OCI-LY1 (cell line): ENCODE results near the gene NDUFAF8.

ENCODE experiments used
- H2AFZ ChIP-seq: fragments of 200-600 bp; sonication (generic), shearing (Covaris generic); 2 replicates; pipeline ENCODE4 v1.6.0; 2014; ENCODE audit warnings: antibody characterized with exemption, mild to moderate bottlenecking, low read length
- H3F3A ChIP-seq: fragments of 200-600 bp; sonication (generic), shearing (Covaris generic); 2 replicates; pipeline ENCODE4 v1.6.0; 2014; ENCODE audit warnings: mild to moderate bottlenecking, antibody characterized with exemption, low read length, moderate library complexity; ENCODE audit not compliant: insufficient read depth
- H3K27ac ChIP-seq: fragments of 200-600 bp; sonication (generic); 2 replicates; pipeline ENCODE4 v1.5.1; 2014; ENCODE audit warnings: low read length, mixed run types, mild to moderate bottlenecking, low read depth; ENCODE audit not compliant: poor library complexity, severe bottlenecking
- H3K27me3 ChIP-seq: fragments of 200-600 bp; sonication (generic); 2 replicates; pipeline ENCODE4 v1.6.0; 2014; ENCODE audit warnings: antibody characterized with exemption, mild to moderate bottlenecking, low read length, moderate library complexity; ENCODE audit not compliant: insufficient read depth
- H3K36me3 ChIP-seq: fragments of 200-600 bp; sonication (generic); 2 replicates; pipeline ENCODE4 v1.6.1; 2014; ENCODE audit warnings: mild to moderate bottlenecking, antibody characterized with exemption, low read length, moderate library complexity, mixed read lengths; ENCODE audit not compliant: insufficient read depth
- H3K4me1 ChIP-seq: fragments of 200-600 bp; sonication (generic); 2 replicates; pipeline ENCODE4 v1.5.1; 2014; ENCODE audit warnings: mild to moderate bottlenecking, low read length, moderate library complexity; ENCODE audit not compliant: insufficient read depth, severe bottlenecking
- H3K4me2 ChIP-seq: fragments of 200-600 bp; sonication (generic), shearing (Covaris generic); 2 replicates; pipeline ENCODE4 v1.6.1; 2014; ENCODE audit warnings: low read length
- H3K4me3 ChIP-seq: fragments of 200-600 bp; sonication (generic); 2 replicates; pipeline ENCODE4 v1.5.1; 2014; ENCODE audit warnings: low read length, low read depth, mild to moderate bottlenecking, mixed read lengths; ENCODE audit not compliant: poor library complexity, severe bottlenecking
- H3K79me2 ChIP-seq: fragments of 200-600 bp; shearing (Covaris generic); 2 replicates; pipeline ENCODE4 v1.6.1; 2016; ENCODE audit warnings: mixed run types, low read length, mixed read lengths; ENCODE audit not compliant: insufficient read depth
- H3K9ac ChIP-seq: fragments of 200-600 bp; sonication (generic), shearing (Covaris generic); 2 replicates; pipeline ENCODE4 v1.6.1; 2014; ENCODE audit warnings: mild to moderate bottlenecking, low read length, mixed read lengths
- H3K9me2 ChIP-seq: fragments of 200-600 bp; sonication (generic), shearing (Covaris generic); 2 replicates; pipeline ENCODE4 v1.6.1; 2014; ENCODE audit warnings: low read depth, mild to moderate bottlenecking, low read length, mixed read lengths
- H3K9me3 ChIP-seq: fragments of 200-600 bp; shearing (Covaris generic); 2 replicates; pipeline ENCODE4 v1.6.1; 2014; ENCODE audit warnings: low read length, mixed read lengths
- H4K20me1 ChIP-seq: fragments of 200-600 bp; sonication (generic), shearing (Covaris generic); 2 replicates; pipeline ENCODE4 v1.6.0; 2016; ENCODE audit warnings: mild to moderate bottlenecking, low read length; ENCODE audit not compliant: insufficient read depth
- EZH2 ChIP-seq: fragments of 200-600 bp; sonication (generic), shearing (Covaris generic); IDR thresholded peaks from 2 replicates; pipeline ENCODE4 v1.8.0; 2017; ENCODE audit warnings: borderline replicate concordance, mixed run types, mild to moderate bottlenecking, antibody characterized with exemption, low read length, moderate library complexity, mixed read lengths
- TF ChIP-seq, protein P1 (sequence below): fragments of 200-600 bp; sonication (generic), shearing (Covaris generic); IDR thresholded peaks from 2 replicates; pipeline ENCODE4 v1.5.1; 2017; ENCODE audit warnings: mild to moderate bottlenecking, antibody characterized with exemption, low read length, moderate library complexity, mixed read lengths

Gene NDUFAF8

DNA sequence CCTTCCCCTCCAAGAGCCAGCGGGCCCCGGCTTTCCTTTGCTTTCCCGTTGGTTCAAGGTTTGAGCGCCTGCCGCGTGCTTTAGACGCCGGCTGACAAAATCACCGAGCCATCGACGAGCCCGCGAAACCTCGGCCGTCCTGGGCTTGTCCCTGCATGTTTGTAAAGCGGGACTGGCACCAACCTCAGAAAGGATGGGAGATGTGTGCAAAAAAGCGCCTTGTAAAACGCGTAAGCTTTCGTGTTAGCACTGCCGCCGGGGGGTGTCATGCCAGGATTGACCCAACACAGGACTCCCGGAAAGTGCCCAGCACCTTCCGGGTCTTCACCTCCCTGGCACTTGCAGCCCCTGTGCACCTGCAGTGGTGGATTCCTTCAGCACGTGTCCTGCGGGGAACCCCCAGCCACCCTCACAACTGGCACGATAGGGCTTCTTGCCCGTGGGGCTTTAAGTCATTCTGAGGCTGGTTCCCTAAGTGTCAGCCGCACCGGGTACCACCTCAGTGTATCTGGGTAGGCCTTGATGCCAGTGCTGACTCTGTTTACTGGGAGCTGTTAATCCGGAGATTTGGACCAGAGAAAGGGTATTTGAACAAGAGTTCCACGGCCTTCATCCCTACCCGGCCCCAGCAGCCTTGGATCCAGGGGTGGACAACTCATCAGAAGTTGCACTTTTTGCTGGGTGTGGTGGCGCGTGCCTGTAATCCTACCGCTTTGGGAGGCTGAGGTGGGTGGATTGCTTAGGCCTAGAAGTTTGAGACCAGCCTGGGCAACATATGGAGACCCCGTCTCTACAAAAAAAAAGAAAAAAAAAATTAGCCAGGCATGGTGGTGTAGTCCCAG lies 817 bp downstream of the NDUFAF8 start:
- H3K4me1 ChIP-seq = peaks cover 46% of the 10 kb centered on the region
- H3K79me2 ChIP-seq = peaks cover 7% of the 10 kb centered on the region; the same call in 1 of the 2 replicates
- H3F3A ChIP-seq = no peaks in the 10 kb centered on the region
- no peaks in the 10 kb centered on the region for H3K9me2 ChIP-seq
- no peaks in the 10 kb centered on the region for H4K20me1 ChIP-seq
- H3K4me3 ChIP-seq = peak overlapping the region; percentile 88
- no peak overlapping the region for H2AFZ ChIP-seq
- H3K27ac ChIP-seq = peak overlapping the region; percentile 69
- TF ChIP-seq, protein P1, sequence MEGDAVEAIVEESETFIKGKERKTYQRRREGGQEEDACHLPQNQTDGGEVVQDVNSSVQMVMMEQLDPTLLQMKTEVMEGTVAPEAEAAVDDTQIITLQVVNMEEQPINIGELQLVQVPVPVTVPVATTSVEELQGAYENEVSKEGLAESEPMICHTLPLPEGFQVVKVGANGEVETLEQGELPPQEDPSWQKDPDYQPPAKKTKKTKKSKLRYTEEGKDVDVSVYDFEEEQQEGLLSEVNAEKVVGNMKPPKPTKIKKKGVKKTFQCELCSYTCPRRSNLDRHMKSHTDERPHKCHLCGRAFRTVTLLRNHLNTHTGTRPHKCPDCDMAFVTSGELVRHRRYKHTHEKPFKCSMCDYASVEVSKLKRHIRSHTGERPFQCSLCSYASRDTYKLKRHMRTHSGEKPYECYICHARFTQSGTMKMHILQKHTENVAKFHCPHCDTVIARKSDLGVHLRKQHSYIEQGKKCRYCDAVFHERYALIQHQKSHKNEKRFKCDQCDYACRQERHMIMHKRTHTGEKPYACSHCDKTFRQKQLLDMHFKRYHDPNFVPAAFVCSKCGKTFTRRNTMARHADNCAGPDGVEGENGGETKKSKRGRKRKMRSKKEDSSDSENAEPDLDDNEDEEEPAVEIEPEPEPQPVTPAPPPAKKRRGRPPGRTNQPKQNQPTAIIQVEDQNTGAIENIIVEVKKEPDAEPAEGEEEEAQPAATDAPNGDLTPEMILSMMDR = no peak
- no peak for TF ChIP-seq EZH2
- peaks cover 14% of the 10 kb centered on the region for H3K36me3 ChIP-seq
- H3K9ac ChIP-seq = peak overlapping the region; percentile 89
- no peaks in the 10 kb centered on the region for H3K27me3 ChIP-seq
- no peaks in the 10 kb centered on the region for H3K9me3 ChIP-seq
- peak overlapping the region; percentile 91 for H3K4me2 ChIP-seq

DNA sequence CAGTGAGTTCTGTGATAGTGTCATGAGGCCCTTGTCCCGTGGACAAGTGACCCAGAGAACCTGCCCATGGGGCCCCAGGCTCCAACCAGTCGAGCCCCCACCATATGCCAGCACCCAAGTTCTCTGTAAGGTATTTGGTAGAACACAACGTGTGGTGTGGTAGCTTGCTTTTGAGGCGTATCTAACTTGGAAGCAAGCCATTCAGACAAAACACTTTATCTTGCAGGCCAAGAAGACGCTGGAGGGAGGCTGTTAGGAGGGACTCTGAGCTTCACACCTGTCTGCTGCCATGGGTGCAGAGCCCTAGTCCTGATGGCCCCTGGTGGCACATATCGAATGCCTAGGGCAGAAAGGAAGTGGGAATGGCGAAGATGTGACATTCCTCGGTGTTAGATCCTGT lies 1.6 kb downstream of the NDUFAF8 start:
- Histone ChIP-seq H3K27me3 (no peaks in the 10 kb centered on the region), H3K4me3 (peak overlapping the region; percentile 88), H3K36me3 (peaks cover 14% of the 10 kb centered on the region), H3K9me2 (no peaks in the 10 kb centered on the region), H3K27ac (peak overlapping the region; percentile 69), H3K9me3 (no peaks in the 10 kb centered on the region), H4K20me1 (no peaks in the 10 kb centered on the region), H3K79me2 (peaks cover 7% of the 10 kb centered on the region; the same call in 1 of the 2 replicates), H2AFZ (no peak overlapping the region), H3F3A (no peaks in the 10 kb centered on the region), H3K4me2 (peak overlapping the region; percentile 91), H3K4me1 (peaks cover 54% of the 10 kb centered on the region), H3K9ac (peak overlapping the region; percentile 89; the same call in 1 of the 2 replicates)
- TF ChIP-seq, protein P1 = no peak

DNA sequence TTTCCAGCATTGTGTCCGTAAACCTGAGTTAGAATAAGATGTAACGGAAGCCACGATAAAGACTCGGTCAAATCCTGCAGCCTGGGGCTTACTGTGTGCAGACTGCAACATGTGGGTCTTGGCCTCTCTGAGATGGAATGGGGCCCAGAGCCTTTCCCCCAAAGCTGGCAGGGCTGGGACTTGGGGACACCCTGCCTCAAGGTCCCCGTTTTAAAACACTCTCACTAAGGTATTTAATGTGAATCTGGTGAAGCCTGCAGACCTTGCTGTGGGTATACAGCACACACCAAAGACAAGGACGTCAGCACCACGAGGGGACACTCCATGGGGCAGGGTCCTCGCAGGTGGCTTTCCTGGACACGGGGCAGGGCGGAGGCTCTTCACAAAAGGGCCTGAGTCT lies 2.1 kb downstream of the NDUFAF8 start:
- Histone ChIP-seq H3K27ac (peak overlapping the region; percentile 69), H3K9me3 (no peaks in the 10 kb centered on the region), H3K4me2 (peak overlapping the region; percentile 91), H3K79me2 (peaks cover 7% of the 10 kb centered on the region; the same call in 1 of the 2 replicates), H3K4me3 (peak overlapping the region; percentile 88), H3K9ac (no peak overlapping the region; the same call in 1 of the 2 replicates), H4K20me1 (no peaks in the 10 kb centered on the region), H3F3A (no peaks in the 10 kb centered on the region), H3K4me1 (peaks cover 55% of the 10 kb centered on the region), H3K27me3 (no peaks in the 10 kb centered on the region), H3K9me2 (no peaks in the 10 kb centered on the region), H3K36me3 (peaks cover 14% of the 10 kb centered on the region), H2AFZ (no peak overlapping the region)
- TF ChIP-seq, protein P1 = no peak
- TF ChIP-seq EZH2 = no peak
